ENCODE results near the gene ZNF358. TPM values are rescaled to one million over a fixed set of nuclear protein-coding genes. Genes with fewer than 3 reads are reported as not detected.

Gene ZNF358
- total RNA-seq, 1 experiment from 2014 or later, result 72.7 TPM

DNA sequence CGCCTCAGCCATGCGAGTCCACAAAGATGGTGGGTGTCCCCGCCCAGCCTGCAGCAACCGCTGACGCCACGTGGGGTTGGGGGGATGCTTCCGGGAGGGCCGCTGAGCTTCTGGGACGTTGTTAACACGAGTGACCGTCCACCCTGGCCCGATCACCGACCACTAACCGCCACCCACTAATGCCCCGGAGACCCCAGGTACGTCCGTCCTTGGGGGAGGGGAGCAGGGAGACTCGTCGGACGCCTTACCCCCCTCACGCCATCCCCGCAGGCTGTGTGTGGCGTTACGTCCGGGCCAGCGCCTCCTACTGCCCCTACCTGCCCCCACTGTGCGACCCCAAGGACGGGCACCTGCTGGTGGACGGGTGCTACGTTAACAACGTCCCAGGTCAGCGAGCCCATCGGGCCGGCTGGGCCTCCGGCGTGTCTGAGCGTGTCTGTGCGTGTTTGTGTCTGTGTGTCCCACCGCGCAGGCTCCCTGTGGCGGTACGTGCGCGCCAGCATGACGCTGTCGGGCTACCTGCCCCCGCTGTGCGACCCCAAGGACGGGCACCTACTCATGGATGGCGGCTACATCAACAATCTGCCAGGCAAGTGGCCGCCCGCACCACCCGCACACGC lies 40.9 kb downstream of the ZNF358 start:
- no peak for DNase-seq (ENCODE audit: low spot score)

DNA sequence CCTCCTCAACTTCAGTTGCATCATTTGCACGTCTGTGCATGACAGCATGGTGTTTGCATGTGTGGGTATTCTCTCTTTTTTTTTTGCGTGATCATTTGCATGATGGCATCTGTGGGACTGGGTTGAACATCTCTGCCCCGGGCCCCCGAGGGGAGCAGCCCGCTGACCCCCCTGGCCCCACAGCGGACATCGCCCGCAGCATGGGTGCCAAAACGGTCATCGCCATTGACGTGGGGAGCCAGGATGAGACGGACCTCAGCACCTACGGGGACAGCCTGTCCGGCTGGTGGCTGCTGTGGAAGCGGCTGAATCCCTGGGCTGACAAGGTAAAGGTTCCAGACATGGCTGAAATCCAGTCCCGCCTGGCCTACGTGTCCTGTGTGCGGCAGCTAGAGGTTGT lies 42.8 kb downstream of the ZNF358 start:
- DNase-seq (ENCODE audit: low spot score), result no peak

DNA sequence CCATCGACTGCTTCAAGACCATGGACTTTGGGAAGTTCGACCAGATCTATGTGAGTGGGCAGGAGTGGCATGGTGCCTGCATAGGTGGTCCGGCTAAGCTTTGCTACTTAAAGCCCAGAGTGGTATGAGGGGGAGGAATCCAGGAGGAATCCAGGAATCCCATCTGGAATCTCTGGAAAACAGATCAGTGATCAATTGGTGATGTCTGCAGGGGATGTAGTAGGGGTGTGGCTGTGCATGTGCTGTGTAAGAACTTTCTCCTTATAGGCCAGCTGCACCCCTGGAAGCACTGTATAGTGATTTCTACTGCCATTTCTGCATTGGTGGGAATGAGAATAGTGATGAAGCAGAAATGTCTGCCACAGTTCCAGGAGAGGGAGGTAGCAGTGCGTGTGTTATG lies 43.2 kb downstream of the ZNF358 start:
- no peak for DNase-seq (ENCODE audit: low spot score)

DNA sequence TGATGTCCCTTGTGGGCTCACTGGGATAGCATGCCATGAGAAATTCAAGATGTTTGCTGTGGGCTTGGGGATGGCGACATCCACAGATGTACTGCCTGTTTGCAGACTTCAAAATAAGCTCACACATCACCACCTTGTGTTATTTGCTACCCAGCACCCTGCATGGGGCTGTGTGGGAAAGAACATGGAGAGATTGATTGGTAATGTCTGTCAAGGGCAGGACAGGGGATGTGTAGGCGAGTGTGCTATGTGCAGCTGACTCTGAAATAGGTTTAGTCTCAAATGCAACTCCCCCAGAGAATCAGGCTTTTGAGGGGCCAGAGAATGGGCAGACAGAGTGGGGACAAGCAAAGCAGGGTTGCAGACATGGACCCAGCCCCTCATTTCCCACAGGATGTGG lies 44.4 kb downstream of the ZNF358 start:
- no peak for DNase-seq (ENCODE audit: low spot score)

DNA sequence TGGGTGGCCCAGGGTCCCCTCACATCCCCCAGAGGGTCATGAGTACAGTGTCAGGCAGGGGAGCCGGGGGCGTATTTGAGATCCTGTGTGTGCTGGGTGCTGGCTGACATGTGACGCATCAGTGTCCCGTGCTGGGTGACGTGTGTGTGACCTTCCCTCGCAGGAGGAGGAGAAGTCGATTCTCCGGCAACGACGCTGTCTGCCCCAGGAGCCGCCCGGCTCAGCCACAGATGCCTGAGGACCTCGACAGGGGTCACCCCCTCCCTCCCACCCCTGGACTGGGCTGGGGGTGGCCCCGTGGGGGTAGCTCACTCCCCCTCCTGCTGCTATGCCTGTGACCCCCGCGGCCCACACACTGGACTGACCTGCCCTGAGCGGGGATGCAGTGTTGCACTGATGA lies 45.4 kb downstream of the ZNF358 start:
- no peak for DNase-seq (ENCODE audit: low spot score)

DNA sequence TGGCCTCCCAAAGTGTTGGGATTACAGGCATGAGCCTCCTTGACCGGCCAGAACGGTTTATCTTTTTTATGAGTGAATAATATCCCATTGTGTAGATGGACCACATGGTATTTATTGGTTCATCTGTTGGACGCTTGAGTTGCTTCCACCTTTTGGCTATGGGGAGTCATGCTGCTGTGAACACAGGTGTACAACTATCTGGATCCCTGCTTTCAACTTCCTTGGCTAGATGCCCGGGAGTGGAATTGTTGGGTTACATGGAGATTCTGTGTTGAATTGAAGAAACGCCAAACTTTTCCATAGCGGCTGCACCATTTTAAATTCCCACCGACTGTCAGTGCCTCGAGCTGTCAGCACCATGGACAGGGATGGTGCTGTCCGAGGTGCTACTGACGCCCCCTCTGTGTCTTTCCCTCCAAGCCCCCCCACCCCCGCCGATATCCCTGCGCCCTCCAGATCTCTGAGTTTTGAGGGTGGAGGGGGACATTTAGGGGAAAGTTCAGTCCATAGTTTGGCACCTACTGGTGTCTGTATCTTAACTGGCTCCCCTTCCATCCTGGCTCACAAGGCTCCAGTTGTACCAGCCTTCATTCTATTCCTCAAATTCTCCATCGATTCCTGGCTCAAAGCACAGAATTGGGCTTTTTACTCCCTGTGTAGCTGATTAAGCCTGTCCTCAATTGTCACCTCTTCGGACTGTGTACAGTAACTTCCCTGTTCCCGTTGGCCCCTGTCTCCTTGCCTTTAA lies 46.9 kb downstream of the ZNF358 start:
- DNase-seq (ENCODE audit: low spot score), result no peak

DNA sequence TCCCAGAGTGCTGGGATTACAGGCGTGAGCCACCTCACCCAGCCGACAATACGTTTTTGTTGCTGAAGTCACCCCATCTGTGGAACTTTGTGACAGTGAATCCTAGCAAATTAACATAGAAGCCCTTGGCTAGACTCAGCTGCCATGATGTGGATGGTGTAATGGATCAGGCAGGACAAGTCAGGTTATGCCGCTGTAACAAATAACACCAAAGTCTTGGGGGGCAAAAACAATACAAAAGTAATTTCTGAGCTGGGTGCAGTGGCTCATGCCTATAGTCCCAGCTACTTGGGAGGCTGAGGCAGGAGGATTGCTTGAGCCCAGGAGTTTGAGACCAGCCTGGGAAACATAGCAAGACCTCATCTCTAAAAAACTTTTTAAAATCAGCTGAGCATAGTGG lies 49.0 kb downstream of the ZNF358 start:
- no peak for DNase-seq (ENCODE audit: low spot score)

DNA sequence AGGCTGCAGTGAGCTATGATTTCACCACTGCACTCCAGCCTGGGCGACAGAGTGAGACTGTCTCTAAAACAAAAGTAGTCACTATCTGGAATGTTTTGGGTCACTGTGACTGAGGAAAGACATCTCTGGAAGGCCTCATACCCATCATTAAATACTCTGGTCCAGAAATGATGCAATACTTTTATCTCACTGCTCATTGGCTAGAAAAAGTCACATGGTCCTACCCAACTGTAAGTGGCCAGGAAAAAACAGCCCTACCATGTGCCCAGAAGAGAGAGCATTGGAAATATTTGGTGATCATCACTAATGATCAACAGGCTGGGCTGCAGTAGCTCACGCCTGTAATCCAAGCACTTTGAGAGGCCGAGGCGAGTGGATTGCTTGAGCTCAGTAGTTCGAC lies 49.4 kb downstream of the ZNF358 start:
- DNase-seq (ENCODE audit: low spot score), result no peak

Other genes starting within 250 kb of the ZNF358 start
- 7.2 and 8.4 TPM in 2 replicates for gene INSR, start 221.7 kb upstream of the ZNF358 start, total RNA-seq (2014; rRNA removed; shearing (Covaris generic))
- gene ARHGEF18, start 167.2 kb upstream of the ZNF358 start, total RNA-seq (2014; rRNA removed; shearing (Covaris generic)), result 29.0 and 35.7 TPM in 2 replicates
- gene PEX11G, start 27.1 kb upstream of the ZNF358 start, total RNA-seq (2014; rRNA removed; shearing (Covaris generic)), result 3.0 and 6.7 TPM in 2 replicates
- 3.1 and 5.0 TPM in 2 replicates for gene MCOLN1, start 6.5 kb downstream of the ZNF358 start, total RNA-seq (2014; rRNA removed; shearing (Covaris generic))
- gene PNPLA6, start 19.6 kb downstream of the ZNF358 start, total RNA-seq (2014; rRNA removed; shearing (Covaris generic)), result 105 and 138 TPM in 2 replicates
- 1.5 and 2.6 TPM in 2 replicates for gene CAMSAP3, start 79.8 kb downstream of the ZNF358 start, total RNA-seq (2014; rRNA removed; shearing (Covaris generic))
- gene XAB2, start 113.4 kb downstream of the ZNF358 start, total RNA-seq (2014; rRNA removed; shearing (Covaris generic)), result 40.0 and 43.2 TPM in 2 replicates
- 35.8 and 76.6 TPM in 2 replicates for gene PET100, start 113.7 kb downstream of the ZNF358 start, total RNA-seq (2014; rRNA removed; shearing (Covaris generic))
- gene PCP2, start 117.6 kb downstream of the ZNF358 start, total RNA-seq (2014; rRNA removed; shearing (Covaris generic)), result not detected in 2 replicates
- gene STXBP2, start 121.0 kb downstream of the ZNF358 start, total RNA-seq (2014; rRNA removed; shearing (Covaris generic)), result 0.12 and 0.84 TPM in 2 replicates
- not detected in 2 replicates for gene RETN, start 152.9 kb downstream of the ZNF358 start, total RNA-seq (2014; rRNA removed; shearing (Covaris generic))
- not detected in 2 replicates for gene MCEMP1, start 161.0 kb downstream of the ZNF358 start, total RNA-seq (2014; rRNA removed; shearing (Covaris generic))
- gene TRAPPC5, start 164.7 kb downstream of the ZNF358 start, total RNA-seq (2014; rRNA removed; shearing (Covaris generic)), result 118 and 176 TPM in 2 replicates
- gene FCER2, start 186.0 kb downstream of the ZNF358 start, total RNA-seq (2014; rRNA removed; shearing (Covaris generic)), result not detected in 2 replicates
- not detected in 2 replicates for gene CLEC4G, start 216.0 kb downstream of the ZNF358 start, total RNA-seq (2014; rRNA removed; shearing (Covaris generic))
- gene CD209, start 231.4 kb downstream of the ZNF358 start, total RNA-seq (2014; rRNA removed; shearing (Covaris generic)), result not detected in 2 replicates
- 0.12 TPM in 1 of 2 replicates, not detected in the other for gene CLEC4M, start 247.1 kb downstream of the ZNF358 start, total RNA-seq (2014; rRNA removed; shearing (Covaris generic))

Measured in A172 (cell line).